H1 (cell line): ENCODE data around the gene GNB1L. TPM values are rescaled to one million over a fixed set of nuclear protein-coding genes. Genes with fewer than 3 reads are reported as not detected.

Source experiments
- CTCF ChIA-PET: fragments of 300-600 bp; sonication (Branson Sonifier 250); formaldehyde crosslinking; loops from one replicate; lab custom pipeline; 2021; ENCODE audit not compliant: partially characterized antibody; lab: Charles Lee
- POLR2A ChIA-PET: fragments of 300-600 bp; sonication (Branson Sonifier 250); formaldehyde crosslinking; loops from one replicate; lab custom pipeline; 2021; ENCODE audit warnings: inconsistent platforms; ENCODE audit not compliant: partially characterized antibody; lab: Charles Lee
- DNase-seq, 2 experiments: peaks; one replicate each; pipeline versions ENCODE4 v3.0.0 to v3.0.0-alpha.2; 2010 to 2022; ENCODE audit warnings: low spot score in 2 of 2, low read depth in 1 of 2, mixed read lengths in 1 of 2
- FAIRE-seq: peaks from 2 replicates; lab custom pipeline; 2011; peaks lifted over from hg19 to GRCh38; lab: Jason Lieb, UNC
- H2AFZ ChIP-seq: 2 replicates; pipeline ENCODE4 v1.8.1; 2012; ENCODE audit warnings: low read length, inconsistent platforms
- H2AK5ac ChIP-seq: 2 replicates; pipeline ENCODE4 v1.6.1; 2013; ENCODE audit warnings: low read depth, low read length
- H2BK120ac ChIP-seq: replicated peaks from 2 replicates; pipeline ENCODE3; 2013; ENCODE audit warnings: low read depth, low read length, inconsistent platforms
- H2BK12ac ChIP-seq: 2 replicates; pipeline ENCODE4 v1.6.1; 2013; ENCODE audit warnings: low read depth, low read length
- H2BK15ac ChIP-seq: 2 replicates; pipeline ENCODE4 v1.6.1; 2013; ENCODE audit warnings: low read length
- H2BK20ac ChIP-seq: 2 replicates; pipeline ENCODE4 v1.6.1; 2013; ENCODE audit warnings: low read length
- H2BK5ac ChIP-seq: 2 replicates; pipeline ENCODE4 v1.6.1; 2013; ENCODE audit warnings: low read depth, low read length
- H3K14ac ChIP-seq: 2 replicates; pipeline ENCODE4 v1.6.1; 2013; ENCODE audit warnings: inconsistent platforms; ENCODE audit not compliant: insufficient read length
- H3K18ac ChIP-seq: 2 replicates; pipeline ENCODE4 v1.6.1; 2013; ENCODE audit warnings: low read length; ENCODE audit errors: extremely low read depth
- H3K23ac ChIP-seq: 2 replicates; pipeline ENCODE4 v1.6.1; 2013; ENCODE audit warnings: inconsistent platforms; ENCODE audit not compliant: insufficient read length
- H3K23me2 ChIP-seq: 2 replicates; pipeline ENCODE4 v1.6.1; 2013; ENCODE audit warnings: low read depth, low read length
- H3K27ac ChIP-seq: 2 replicates; pipeline ENCODE4 v1.6.1; 2011; ENCODE audit warnings: low read depth, low read length, inconsistent platforms
- H3K27me3 ChIP-seq, 4 experiments: replicated peaks in 1 of 4; 1 replicate in 1 of 4; 2 replicates in 3 of 4; pipeline versions ENCODE4 v1.6.1 to v1.8.1; 2011 to 2013; ENCODE audit warnings: low read length in 3 of 4, mild to moderate bottlenecking in 3 of 4, inconsistent platforms in 2 of 4, mixed read lengths in 2 of 4, moderate library complexity in 1 of 4; ENCODE audit not compliant: control insufficient read depth in 3 of 4, insufficient read depth in 3 of 4; ENCODE audit errors: extremely low read depth in 1 of 4
- H3K36me3 ChIP-seq, 4 experiments: 2 replicates each; pipeline versions ENCODE4 v1.6.1 to v1.8.1; 2011 to 2013; ENCODE audit warnings: mild to moderate bottlenecking in 4 of 4, low read length in 3 of 4, moderate library complexity in 2 of 4, control low read depth in 1 of 4, inconsistent platforms in 1 of 4; ENCODE audit not compliant: insufficient read depth in 4 of 4, control insufficient read depth in 2 of 4
- H3K4ac ChIP-seq: replicated peaks from 2 replicates; pipeline ENCODE3; 2013; ENCODE audit warnings: low read length, low read depth, mixed read lengths, inconsistent platforms; ENCODE audit not compliant: insufficient read length
- H3K4me1 ChIP-seq, 4 experiments: replicated peaks in 1 of 4; 1 replicate in 1 of 4; 2 replicates in 3 of 4; pipeline versions ENCODE4 v1.6.1 to v1.8.1; 2011 to 2013; ENCODE audit warnings: low read length in 3 of 4, inconsistent platforms in 2 of 4, mixed read lengths in 1 of 4; ENCODE audit not compliant: insufficient read depth in 4 of 4, control insufficient read depth in 3 of 4
- H3K4me2 ChIP-seq, 2 experiments: 2 replicates each; pipeline versions ENCODE4 v1.6.1 to v1.8.1; 2011 to 2013; ENCODE audit warnings: low read depth in 2 of 2, low read length in 2 of 2, control low read depth in 1 of 2, inconsistent platforms in 1 of 2, mild to moderate bottlenecking in 1 of 2; ENCODE audit not compliant: insufficient read depth in 1 of 2
- H3K4me3 ChIP-seq, 4 experiments: fragments of 200-600, 300-600 bp in 1 of 4; sonication (generic), shearing (Covaris generic), sonication (Bioruptor Twin) in 1 of 4; 2 replicates each; pipeline versions ENCODE4 v1.5.1 to v1.8.1; 2011 to 2016; ENCODE audit warnings: low read length in 4 of 4, low read depth in 3 of 4, control low read depth in 2 of 4, inconsistent platforms in 2 of 4, mild to moderate bottlenecking in 2 of 4, mixed read lengths in 1 of 4, moderate library complexity in 1 of 4; ENCODE audit not compliant: insufficient read depth in 2 of 4; ENCODE audit errors: extremely low read depth in 1 of 4
- H3K56ac ChIP-seq: replicated peaks from 2 replicates; pipeline ENCODE3; 2013; ENCODE audit warnings: low read depth, mild to moderate bottlenecking, mixed read lengths, low read length, inconsistent platforms; ENCODE audit not compliant: insufficient read length
- H3K79me1 ChIP-seq: 2 replicates; pipeline ENCODE4 v1.6.1; 2013; ENCODE audit warnings: low read depth, low read length, control low read depth
- H3K79me2 ChIP-seq, 2 experiments: 2 replicates each; pipeline versions ENCODE4 v1.6.1 to v1.8.1; 2012 to 2013; ENCODE audit warnings: low read length in 2 of 2, mild to moderate bottlenecking in 2 of 2, inconsistent platforms in 1 of 2; ENCODE audit not compliant: insufficient read depth in 2 of 2, control insufficient read depth in 1 of 2
- H3K9ac ChIP-seq, 4 experiments: replicated peaks in 1 of 4; 1 replicate in 1 of 4; 2 replicates in 3 of 4; pipeline versions ENCODE4 v1.6.1 to v1.8.1; 2011 to 2013; ENCODE audit warnings: low read depth in 3 of 4, low read length in 3 of 4, control low read depth in 2 of 4, mild to moderate bottlenecking in 2 of 4, moderate library complexity in 2 of 4, inconsistent platforms in 1 of 4; ENCODE audit errors: extremely low read depth in 1 of 4
- H3K9me3 ChIP-seq, 2 experiments: 2 replicates each; pipeline versions ENCODE4 v1.6.1 to v1.8.1; 2012 to 2013; ENCODE audit warnings: mild to moderate bottlenecking in 2 of 2, moderate library complexity in 2 of 2, control low read depth in 1 of 2, inconsistent platforms in 1 of 2, low read depth in 1 of 2, low read length in 1 of 2, mixed read lengths in 1 of 2; ENCODE audit not compliant: insufficient read depth in 2 of 2
- H4K20me1 ChIP-seq, 2 experiments: replicated peaks in 1 of 2; 2 replicates each; pipeline versions ENCODE3 to v1.8.1; 2011 to 2013; ENCODE audit warnings: inconsistent platforms in 2 of 2, low read length in 2 of 2, mild to moderate bottlenecking in 1 of 2; ENCODE audit not compliant: insufficient read depth in 2 of 2, control insufficient read depth in 1 of 2
- H4K5ac ChIP-seq: 2 replicates; pipeline ENCODE4 v1.6.1; 2013; ENCODE audit warnings: low read length, low read depth, mixed read lengths, inconsistent platforms; ENCODE audit not compliant: insufficient read length
- H4K8ac ChIP-seq: 2 replicates; pipeline ENCODE4 v1.8.0; 2013; ENCODE audit warnings: mild to moderate bottlenecking, moderate library complexity, low read length, inconsistent platforms; ENCODE audit not compliant: insufficient read depth; ENCODE audit errors: extremely low read depth
- H4K91ac ChIP-seq: replicated peaks from 2 replicates; pipeline ENCODE3; 2013; ENCODE audit warnings: low read length, mixed read lengths, inconsistent platforms; ENCODE audit not compliant: insufficient read length
- BACH1 ChIP-seq: IDR thresholded peaks from 2 replicates; pipeline ENCODE4 v1.6.1; 2012; ENCODE audit warnings: low read length, improper control_type of control experiment
- HDAC6 ChIP-seq: IDR thresholded peaks from one replicate; pipeline ENCODE4 v1.7.1; 2012; ENCODE audit warnings: low read depth, mild to moderate bottlenecking, inconsistent platforms, low read length, moderate library complexity
- NANOG ChIP-seq: IDR thresholded peaks from 2 replicates; pipeline ENCODE4 v1.6.1; 2011; ENCODE audit warnings: low read length, low read depth, mild to moderate bottlenecking, inconsistent platforms; ENCODE audit not compliant: insufficient read depth, poor library complexity, severe bottlenecking
- POLR2A ChIP-seq, 2 experiments: IDR thresholded peaks; 1 replicate in 1 of 2; 2 replicates in 1 of 2; pipeline ENCODE4 v1.6.1; 2011; ENCODE audit warnings: low read depth in 2 of 2, low read length in 2 of 2, mild to moderate bottlenecking in 2 of 2; ENCODE audit errors: control extremely low read depth in 1 of 2
- RFX5 ChIP-seq: IDR thresholded peaks from 2 replicates; pipeline ENCODE4 v1.6.1; 2011; ENCODE audit warnings: low read depth, low read length, improper control_type of control experiment, borderline replicate concordance
- SIRT6 ChIP-seq: IDR thresholded peaks from one replicate; pipeline ENCODE4 v1.7.1; 2012; ENCODE audit warnings: low read length, inconsistent platforms
- SP1 ChIP-seq: IDR thresholded peaks from 2 replicates; pipeline ENCODE4 v1.6.1; 2011; ENCODE audit warnings: low read depth, low read length
- YY1 ChIP-seq: IDR thresholded peaks from 2 replicates; pipeline ENCODE4 v1.6.1; 2011; ENCODE audit warnings: low read depth, mild to moderate bottlenecking, low read length
- WGBS, 2 experiments: shearing (Covaris generic) in 1 of 2; methylation state at CpG; one replicate each; pipeline versions ENCODE4 v1.1.6 to v1.1.7; 2013 to 2015; ENCODE audit warnings: low lambda C conversion rate in 2 of 2, mixed read lengths in 2 of 2, inconsistent platforms in 1 of 2, low coverage in 1 of 2, missing lambda C conversion rate in 1 of 2; ENCODE audit not compliant: insufficient replicate concordance in 2 of 2, insufficient coverage in 1 of 2, insufficient read length in 1 of 2; ENCODE audit errors: extremely low coverage in 1 of 2, missing lambda C conversion rate in 1 of 2; 5-methylcytosine and 5-hydroxymethylcytosine counted together
- polyA plus RNA-seq, 7 experiments: library from polyadenylated mRNA; depleted of rRNA in 3 of 7; stranded (reverse) in 5 of 7; unstranded in 2 of 7; fragments of >200 nt in 5 of 7; fragments of 200-250 nt in 2 of 7; gene quantifications; 1 replicate in 5 of 7; 2 replicates in 1 of 7; 4 replicates in 1 of 7; pipeline versions ENCODE4 v1.2.1 to v1.2.3, GENCODE V29; 2011 to 2013; ENCODE audit warnings: missing spikeins in 2 of 7, mixed read lengths in 2 of 7
- total RNA-seq: library from RNA; stranded (reverse); fragmentation: NEBNext Ultra II Directional; extraction: Animal tissue kit (Norgen Biotek cat#: 25700); gene quantifications from 2 replicates; pipeline ENCODE4 v1.2.1, GENCODE V29; 2021

Gene GNB1L
- total and polyA plus RNA-seq, 2 of the 8 experiments (the other 6 are each of a cell fraction or from before 2014, with no cell fraction given) = 14.0 to 15.6 TPM

DNA sequence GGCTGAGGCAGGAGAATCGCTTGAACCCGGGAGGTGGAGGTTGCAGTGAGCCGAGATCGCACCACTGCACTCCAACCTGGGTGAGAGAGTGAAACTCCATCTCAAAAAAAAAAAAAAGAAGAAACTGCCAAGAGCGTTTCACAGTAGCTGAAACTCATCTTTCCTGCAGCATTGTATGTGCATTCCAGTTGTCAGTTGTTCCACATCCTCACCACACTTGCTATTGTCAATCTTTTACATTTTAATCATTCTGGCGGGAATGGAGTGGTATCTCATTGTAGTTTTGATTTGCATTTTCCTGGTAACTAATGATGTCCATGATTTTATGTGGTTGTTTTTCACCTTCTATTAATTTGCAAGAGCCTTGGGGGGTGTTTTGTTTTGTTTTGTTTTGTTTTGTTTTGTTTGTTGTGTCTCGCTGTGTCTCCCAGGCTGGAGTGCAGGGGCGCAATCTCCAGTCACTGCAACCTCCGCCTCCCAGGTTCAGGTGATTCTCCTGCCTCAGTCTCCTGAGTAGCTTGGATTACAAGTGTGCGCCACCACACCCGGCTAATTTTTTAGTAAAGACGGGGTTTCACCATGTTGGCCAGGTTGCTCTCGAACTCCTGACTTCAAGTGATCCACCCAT is 8.1 kb upstream of the GNB1L start:
- Histone ChIP-seq H2AK5ac (no peak overlapping the region), H3K79me2 (no peaks in the 10 kb centered on the region), H4K5ac (no peak overlapping the region), H3K4me1 (no peaks in the 10 kb centered on the region), H2BK120ac (no peak overlapping the region), H3K4me2 (no peak overlapping the region), H4K8ac (no peak overlapping the region), H2BK15ac (no peak overlapping the region), H3K18ac (no peak overlapping the region), H2AFZ (no peak overlapping the region), H3K4me3 (no peak overlapping the region), H3K9ac (no peak overlapping the region), H2BK12ac (no peak overlapping the region), H4K20me1 (no peaks in the 10 kb centered on the region), H3K14ac (no peak overlapping the region), H2BK20ac (no peak overlapping the region), H3K23ac (no peak overlapping the region), H3K9me3 (no peaks in the 10 kb centered on the region), H3K56ac (no peak overlapping the region), H3K27ac (no peak overlapping the region), H2BK5ac (no peak overlapping the region), H3K4ac (no peak overlapping the region), H3K27me3 (no peaks in the 10 kb centered on the region), H4K91ac (no peak overlapping the region), H3K79me1 (no peaks in the 10 kb centered on the region), H3K23me2 (no peaks in the 10 kb centered on the region), H3K36me3 (no peaks in the 10 kb centered on the region)
- DNase-seq (no peak), FAIRE-seq (no peak)
- TF ChIP-seq HDAC6 = no peak
- TF ChIP-seq RFX5 = no peak
- no peak for TF ChIP-seq BACH1
- TF ChIP-seq SIRT6 = no peak
- TF ChIP-seq YY1 = no peak
- no peak for TF ChIP-seq POLR2A (IDR thresholded peaks at IDR 0.05; ENCODE audit: control extremely low read depth in 1 of 2, low read depth in 2 of 2, low read length in 2 of 2)
- TF ChIP-seq SP1 = no peak
- no peak for TF ChIP-seq NANOG
- POLR2A ChIA-PET = interaction anchor here (0.8 to 1.2 kb wide), 2 partner anchors 9 kb away, joined by 3 read pairs; no protein-coding TSS in a partner anchor
- CTCF ChIA-PET = interaction anchor here (1.3 to 1.6 kb wide), 3 partner anchors 14 to 109 kb away, joined by 3 read pairs; no protein-coding TSS in a partner anchor
- 91% methylated on average over 13 of the region's 13 CpGs; no CpG with 5 or more reads in 1 of the 2 experiments for WGBS, 2 experiments
